ENCODE data around the gene DLGAP4. TPM values are rescaled to one million over a fixed set of nuclear protein-coding genes. Genes with fewer than 3 reads are reported as not detected.

Gene DLGAP4
- total and polyA plus RNA-seq, 2 of the 13 experiments (the other 11 are each of a cell fraction or from before 2014, with no cell fraction given) = 15.2 to 26.7 TPM

GRCh38 chr20:36306553-36307411 lies 643 bp downstream of the DLGAP4 start:
- no TSS peak for BruUV-seq (replicated peaks)
- peak overlapping the region; percentile 6 to 51 (median 15); a peak in 4 of 6 replicates for H3K4me3 ChIP-seq (replicated peaks in 1 of 3; ENCODE audit: insufficient read depth in 1 of 3, low read depth in 2 of 3, low read length in 3 of 3)
- in situ Hi-C loops (cut with HindIII; ENCODE audit: extremely low pct_ligation_motif_present, low pct_unique_long_range_greater_than_20kb) = no loop called here
- TF ChIP-seq PATZ1 (CRISPR knock-in tag; IDR thresholded peaks at IDR 0.05) = peak; percentile 72
- peak; percentile 41 for TF ChIP-seq AGO1 (IDR thresholded peaks at IDR 0.05; ENCODE audit: low read depth, low read length, poor library complexity, severe bottlenecking)
- TF ChIP-seq UBTF (CRISPR knock-in tag; IDR thresholded peaks at IDR 0.05) = 0 out of 2 replicates have a peak, but pooled peaks have one; percentile 7
- TF ChIP-seq, protein P1, sequence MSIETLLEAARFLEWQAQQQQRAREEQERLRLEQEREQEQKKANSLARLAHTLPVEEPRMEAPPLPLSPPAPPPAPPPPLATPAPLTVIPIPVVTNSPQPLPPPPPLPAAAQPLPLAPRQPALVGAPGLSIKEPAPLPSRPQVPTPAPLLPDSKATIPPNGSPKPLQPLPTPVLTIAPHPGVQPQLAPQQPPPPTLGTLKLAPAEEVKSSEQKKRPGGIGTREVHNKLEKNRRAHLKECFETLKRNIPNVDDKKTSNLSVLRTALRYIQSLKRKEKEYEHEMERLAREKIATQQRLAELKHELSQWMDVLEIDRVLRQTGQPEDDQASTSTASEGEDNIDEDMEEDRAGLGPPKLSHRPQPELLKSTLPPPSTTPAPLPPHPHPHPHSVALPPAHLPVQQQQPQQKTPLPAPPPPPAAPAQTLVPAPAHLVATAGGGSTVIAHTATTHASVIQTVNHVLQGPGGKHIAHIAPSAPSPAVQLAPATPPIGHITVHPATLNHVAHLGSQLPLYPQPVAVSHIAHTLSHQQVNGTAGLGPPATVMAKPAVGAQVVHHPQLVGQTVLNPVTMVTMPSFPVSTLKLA (IDR thresholded peaks at IDR 0.05) = peak; percentile 85
- TF ChIP-seq AGO2 (optimal IDR thresholded peaks at IDR 0.05; ENCODE audit: low read depth, low read length) = peak; percentile 63
- 0 out of 2 replicates have a peak, but pooled peaks have one; percentile 21 for TF ChIP-seq RAD21 (CRISPR knock-in tag; IDR thresholded peaks at IDR 0.05)
- no peak for TF ChIP-seq MAFK (conservative IDR thresholded peaks at IDR 0.05 in 1 of 2, IDR thresholded peaks at IDR 0.05 in 1 of 2; ENCODE audit: low read length in 2 of 2)
- 0 out of 2 replicates have a peak, but pooled peaks have one; percentile 33 for TF ChIP-seq MTA1 (CRISPR knock-in tag; IDR thresholded peaks at IDR 0.05; ENCODE audit: borderline replicate concordance)
- TF ChIP-seq ZGPAT (CRISPR knock-in tag; IDR thresholded peaks at IDR 0.05) = no peak
- no peak for TF ChIP-seq ZNF276 (CRISPR knock-in tag; IDR thresholded peaks at IDR 0.05; ENCODE audit: low read depth)
- TF ChIP-seq ZEB1 (IDR thresholded peaks at IDR 0.05; ENCODE audit: insufficient replicate concordance, low read depth) = no peak
- peak; percentile 3 for TF ChIP-seq HNRNPLL (IDR thresholded peaks at IDR 0.05; ENCODE audit: low read depth, low read length, poor library complexity, severe bottlenecking)
- peaks cover 4% of the 10 kb centered on the region; the same call in 1 of the 2 replicates for H4K20me1 ChIP-seq (ENCODE audit: insufficient read depth, low read length)
- intact Hi-C loops (cut with micrococcal nuclease; ENCODE audit: unreplicated experiment) = no loop called here
- H3K9ac ChIP-seq (ENCODE audit: insufficient read depth, low read depth, low read length) = no peak overlapping the region
- H3K9me3 ChIP-seq (ENCODE audit: low read length) = no peaks in the 10 kb centered on the region
- FAIRE-seq (no peak), ATAC-seq (peak; percentile 4; the same call in 2 of the 3 replicates), DNase-seq (ENCODE audit: low spot score) (no peak)
- no peaks in the 10 kb centered on the region for H3K79me2 ChIP-seq (ENCODE audit: insufficient read depth, low read length)
- H3K27me3 ChIP-seq (ENCODE audit: control insufficient read depth in 1 of 2, insufficient read depth in 2 of 2, low read length in 2 of 2) = peaks cover 9 to 60% of the 10 kb centered on the region in 2 experiments
- 32% methylated on average over 70 of the region's 70 CpGs for WGBS (ENCODE audit: low lambda C conversion rate)
- no peak overlapping the region for H2AFZ ChIP-seq (ENCODE audit: low read length)
- no peaks in the 10 kb centered on the region for H3K4me1 ChIP-seq (ENCODE audit: insufficient read depth, low read length)
- H3K4me2 ChIP-seq (ENCODE audit: low read depth, low read length) = peak overlapping the region; percentile 54
- no peak overlapping the region for H3K27ac ChIP-seq (ENCODE audit: extremely low read length, insufficient read depth, low read length)
- ChIA-PET POLR2A (no interaction called here), CTCF (ENCODE audit: low intra/inter-chr PET ratio, low total read pairs) (no interaction called here)
- H3K36me3 ChIP-seq (replicated peaks in 1 of 2; ENCODE audit: control insufficient read depth in 1 of 2, insufficient read depth in 2 of 2, low read length in 2 of 2) = no peaks in the 10 kb centered on the region

Data from HepG2 (cell line).